GM19351 (cell line): ENCODE results near the gene PPL.

ENCODE experiments used
- ATAC-seq: cut with Tn5 transposase; IDR thresholded peaks from one replicate; pipeline ENCODE4 v1.9.1; 2021; ENCODE audit warnings: mild to moderate bottlenecking, moderate library complexity; ENCODE audit not compliant: unreplicated experiment

Gene PPL

GRCh38 chr16:4836727-4837126 is 100.2 kb downstream of the PPL start:
- no peak for ATAC-seq

GRCh38 chr16:4833584-4833983 is 103.4 kb downstream of the PPL start:
- ATAC-seq: no peak

- no peak for ATAC-seq
These were observed 104.1 kb downstream of the PPL start for GRCh38 chr16:4832698-4833343.
